ENCODE data around the gene CTSH.

CTSH gene

GRCh38 chr15:78990278-78990677 lies 45.4 kb upstream of the CTSH start:
- no peak overlapping the region for H3K4me3 ChIP-seq (ENCODE audit: low read length)
- no peak for DNase-seq (ENCODE audit: low read depth)
- TF ChIP-seq, protein P1, sequence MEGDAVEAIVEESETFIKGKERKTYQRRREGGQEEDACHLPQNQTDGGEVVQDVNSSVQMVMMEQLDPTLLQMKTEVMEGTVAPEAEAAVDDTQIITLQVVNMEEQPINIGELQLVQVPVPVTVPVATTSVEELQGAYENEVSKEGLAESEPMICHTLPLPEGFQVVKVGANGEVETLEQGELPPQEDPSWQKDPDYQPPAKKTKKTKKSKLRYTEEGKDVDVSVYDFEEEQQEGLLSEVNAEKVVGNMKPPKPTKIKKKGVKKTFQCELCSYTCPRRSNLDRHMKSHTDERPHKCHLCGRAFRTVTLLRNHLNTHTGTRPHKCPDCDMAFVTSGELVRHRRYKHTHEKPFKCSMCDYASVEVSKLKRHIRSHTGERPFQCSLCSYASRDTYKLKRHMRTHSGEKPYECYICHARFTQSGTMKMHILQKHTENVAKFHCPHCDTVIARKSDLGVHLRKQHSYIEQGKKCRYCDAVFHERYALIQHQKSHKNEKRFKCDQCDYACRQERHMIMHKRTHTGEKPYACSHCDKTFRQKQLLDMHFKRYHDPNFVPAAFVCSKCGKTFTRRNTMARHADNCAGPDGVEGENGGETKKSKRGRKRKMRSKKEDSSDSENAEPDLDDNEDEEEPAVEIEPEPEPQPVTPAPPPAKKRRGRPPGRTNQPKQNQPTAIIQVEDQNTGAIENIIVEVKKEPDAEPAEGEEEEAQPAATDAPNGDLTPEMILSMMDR (IDR thresholded peaks at IDR 0.05; ENCODE audit: insufficient read depth, low read depth, low read length, missing control alignments): no peak

DNA sequence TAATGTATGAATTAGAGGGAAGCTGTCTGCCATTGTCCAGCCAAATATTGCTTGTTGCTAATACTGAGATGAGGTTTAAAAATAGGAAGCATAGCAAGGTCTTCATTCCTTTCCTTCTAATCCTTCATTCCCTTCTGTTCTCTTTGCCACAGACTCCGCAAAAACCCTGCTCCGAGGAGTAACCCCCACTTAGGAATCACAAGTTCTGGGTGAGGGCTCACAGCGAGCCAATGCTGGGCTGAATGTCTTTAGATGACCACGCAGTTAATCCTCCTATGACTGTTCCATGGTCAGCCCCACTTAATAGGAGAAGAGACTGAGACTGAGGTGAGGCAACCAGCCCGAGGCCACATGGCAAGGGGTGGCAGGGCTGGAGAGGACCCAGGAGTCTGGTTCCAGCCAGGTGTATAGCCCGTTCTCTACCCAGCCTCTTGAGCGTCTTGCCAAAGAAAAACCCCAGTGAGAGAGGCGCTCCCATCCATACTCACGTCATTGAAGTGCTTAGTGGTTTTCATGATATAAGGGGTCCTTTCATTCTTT lies 44.9 kb upstream of the CTSH start:
- no peak for DNase-seq (ENCODE audit: low read depth)
- no peak overlapping the region for H3K4me3 ChIP-seq (ENCODE audit: low read length)
- TF ChIP-seq, protein P1 (IDR thresholded peaks at IDR 0.05; ENCODE audit: insufficient read depth, low read depth, low read length, missing control alignments): no peak

DNA sequence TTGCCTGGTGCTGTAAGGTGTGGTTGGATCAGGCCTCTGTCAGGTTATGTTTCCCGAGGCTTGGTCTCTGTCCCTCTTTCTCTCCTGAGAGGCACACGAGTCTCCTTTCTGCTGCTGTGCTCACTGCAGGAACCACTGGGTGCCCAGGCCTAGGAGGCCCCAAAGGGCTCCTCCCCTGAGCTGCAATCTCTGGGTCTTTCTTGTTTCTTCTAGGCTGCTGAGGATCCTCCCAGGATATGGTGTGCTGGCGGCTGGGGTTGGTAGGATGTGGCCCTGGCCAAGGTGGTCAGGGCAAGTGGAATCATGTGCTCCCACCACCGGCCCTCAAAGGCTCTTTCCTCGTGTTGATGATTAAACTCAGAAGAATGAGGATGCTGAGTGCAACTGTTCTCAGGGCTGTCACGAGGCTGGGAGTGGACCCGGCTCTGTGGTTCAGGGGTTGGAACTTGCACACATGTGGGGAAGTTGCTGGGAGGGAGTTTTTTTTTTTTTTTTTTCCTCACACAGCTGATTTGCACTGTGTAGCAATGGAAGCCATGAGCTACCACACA lies 43.6 kb upstream of the CTSH start:
- TF ChIP-seq, protein P1 (IDR thresholded peaks at IDR 0.05; ENCODE audit: insufficient read depth, low read depth, low read length, missing control alignments): no peak
- peak; percentile 98 for DNase-seq (ENCODE audit: low read depth)
- no peak overlapping the region for H3K4me3 ChIP-seq (ENCODE audit: low read length)

- TF ChIP-seq, protein P1 (IDR thresholded peaks at IDR 0.05; ENCODE audit: insufficient read depth, low read depth, low read length, missing control alignments): no peak
- no peak for DNase-seq (ENCODE audit: low read depth)
- H3K4me3 ChIP-seq (ENCODE audit: low read length): no peak overlapping the region
Observed at GRCh38 chr15:78987556-78988360, 42.9 kb upstream of the CTSH start.

GRCh38 chr15:78985859-78986475 lies 41.1 kb upstream of the CTSH start:
- no peak overlapping the region for H3K4me3 ChIP-seq (ENCODE audit: low read length)
- DNase-seq (ENCODE audit: low read depth): no peak
- TF ChIP-seq, protein P1 (IDR thresholded peaks at IDR 0.05; ENCODE audit: insufficient read depth, low read depth, low read length, missing control alignments): no peak

DNA sequence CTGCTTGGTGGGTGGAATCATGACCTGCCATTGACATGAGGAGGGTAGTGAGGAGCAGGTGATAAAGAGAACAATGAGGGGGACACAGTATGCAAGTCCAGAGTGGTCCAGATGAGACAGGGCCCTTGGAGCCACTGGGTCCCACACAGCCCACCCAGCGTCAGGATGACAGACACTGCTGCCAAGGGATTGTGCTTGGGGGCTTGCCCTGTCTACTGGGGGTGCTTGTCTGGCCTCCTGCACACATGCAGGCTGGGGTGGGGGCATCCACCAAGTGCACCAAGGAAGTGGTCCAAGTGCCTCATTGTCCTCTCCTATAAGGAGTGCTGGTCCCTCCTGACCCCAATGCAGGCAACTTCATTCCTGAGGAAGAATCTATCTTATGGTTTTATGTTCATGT lies 39.2 kb upstream of the CTSH start:
- TF ChIP-seq, protein P1 (IDR thresholded peaks at IDR 0.05; ENCODE audit: insufficient read depth, low read depth, low read length, missing control alignments): no peak
- DNase-seq (ENCODE audit: low read depth): no peak
- no peak overlapping the region for H3K4me3 ChIP-seq (ENCODE audit: low read length)

All from epithelial cell of esophagus (primary cell).